Mesenchymal stem cell (in vitro differentiated cells and primary cell): Measurements from ENCODE around the gene AFF4.
A peak's percentile ranks its signal among the peaks of the same experiment; 100 is the strongest.

Experiments
- DNase-seq: peaks from one replicate; pipeline ENCODE4 v3.0.0-alpha.2; 2013
- H2AFZ ChIP-seq: one replicate; pipeline ENCODE4 v1.6.1; 2013; ENCODE audit warnings: low read depth, mild to moderate bottlenecking, control low read depth, inconsistent platforms, low read length, moderate library complexity
- H2AK5ac ChIP-seq: 2 replicates; pipeline ENCODE4 v1.6.1; 2013; ENCODE audit warnings: low read length, moderate library complexity, mild to moderate bottlenecking, inconsistent platforms; ENCODE audit not compliant: severe bottlenecking
- H2BK120ac ChIP-seq: one replicate; pipeline ENCODE4 v1.6.1; 2013; ENCODE audit warnings: low read depth, mild to moderate bottlenecking, inconsistent platforms, low read length, moderate library complexity
- H2BK12ac ChIP-seq, 2 experiments: one replicate each; pipeline ENCODE4 v1.6.1; 2013; ENCODE audit warnings: inconsistent platforms in 2 of 2, low read length in 2 of 2, mild to moderate bottlenecking in 2 of 2, moderate library complexity in 2 of 2, control low read depth in 1 of 2
- H2BK15ac ChIP-seq: one replicate; pipeline ENCODE4 v1.6.1; 2013; ENCODE audit warnings: mild to moderate bottlenecking, low read depth, inconsistent platforms; ENCODE audit not compliant: poor library complexity, severe bottlenecking
- H2BK5ac ChIP-seq: 2 replicates; pipeline ENCODE4 v1.6.1; 2013; ENCODE audit warnings: low read depth, mild to moderate bottlenecking, low read length, control low read depth, inconsistent platforms; ENCODE audit not compliant: poor library complexity, severe bottlenecking
- H3K14ac ChIP-seq, 2 experiments: one replicate each; pipeline ENCODE4 v1.6.1; 2013; ENCODE audit warnings: inconsistent platforms in 2 of 2, low read length in 2 of 2, control low read depth in 1 of 2, mild to moderate bottlenecking in 1 of 2, moderate library complexity in 1 of 2
- H3K18ac ChIP-seq, 2 experiments: one replicate each; pipeline ENCODE4 v1.6.1; 2013; ENCODE audit warnings: inconsistent platforms in 2 of 2, low read length in 2 of 2, control low read depth in 1 of 2, low read depth in 1 of 2, mild to moderate bottlenecking in 1 of 2
- H3K23ac ChIP-seq, 2 experiments: one replicate each; pipeline ENCODE4 v1.6.1; 2013; ENCODE audit warnings: inconsistent platforms in 2 of 2, low read length in 2 of 2, mild to moderate bottlenecking in 2 of 2, moderate library complexity in 2 of 2, control low read depth in 1 of 2
- H3K27ac ChIP-seq: 2 replicates; pipeline ENCODE4 v1.5.1; 2013; ENCODE audit warnings: mild to moderate bottlenecking, moderate library complexity, low read length, control low read depth, inconsistent platforms; ENCODE audit not compliant: poor library complexity, severe bottlenecking
- H3K27me3 ChIP-seq, 2 experiments: 2 replicates each; pipeline versions ENCODE4 v1.6.1 to v1.7.0; 2013; ENCODE audit warnings: low read length in 2 of 2, mild to moderate bottlenecking in 2 of 2, moderate library complexity in 2 of 2, control low read depth in 1 of 2, inconsistent platforms in 1 of 2; ENCODE audit not compliant: control insufficient read depth in 1 of 2, insufficient read depth in 1 of 2
- H3K36me3 ChIP-seq, 2 experiments: 2 replicates each; pipeline versions ENCODE4 v1.6.1 to v1.7.0; 2013; ENCODE audit warnings: low read length in 2 of 2, control low read depth in 1 of 2, inconsistent platforms in 1 of 2, low read depth in 1 of 2, mild to moderate bottlenecking in 1 of 2; ENCODE audit not compliant: insufficient read depth in 2 of 2, control insufficient read depth in 1 of 2
- H3K4ac ChIP-seq, 2 experiments: one replicate each; pipeline ENCODE4 v1.6.1; 2013; ENCODE audit warnings: inconsistent platforms in 2 of 2, low read length in 2 of 2, mild to moderate bottlenecking in 2 of 2, moderate library complexity in 2 of 2, control low read depth in 1 of 2, low read depth in 1 of 2
- H3K4me1 ChIP-seq: 2 replicates; pipeline ENCODE4 v1.6.1; 2013; ENCODE audit warnings: low read depth, low read length, control low read depth; ENCODE audit not compliant: control insufficient read depth, insufficient read depth
- H3K4me2 ChIP-seq: 2 replicates; pipeline ENCODE4 v1.6.1; 2013; ENCODE audit warnings: low read length, mild to moderate bottlenecking, inconsistent platforms; ENCODE audit not compliant: poor library complexity, severe bottlenecking
- H3K4me3 ChIP-seq, 2 experiments: 2 replicates each; pipeline versions ENCODE4 v1.5.1 to v1.7.0; 2013; ENCODE audit warnings: low read length in 2 of 2, mild to moderate bottlenecking in 2 of 2, control low read depth in 1 of 2, low read depth in 1 of 2; ENCODE audit not compliant: insufficient read depth in 1 of 2
- H3K79me1 ChIP-seq: replicated peaks from 2 replicates; pipeline ENCODE4 v1.6.1; 2013; ENCODE audit warnings: mild to moderate bottlenecking, control low read depth, low read length, inconsistent platforms; ENCODE audit not compliant: poor library complexity, severe bottlenecking
- H3K9ac ChIP-seq: 2 replicates; pipeline ENCODE4 v1.7.0; 2013; ENCODE audit warnings: mild to moderate bottlenecking, low read length, moderate library complexity
- H3K9me3 ChIP-seq: 2 replicates; pipeline ENCODE4 v1.7.0; 2013; ENCODE audit warnings: mild to moderate bottlenecking, low read length; ENCODE audit not compliant: control insufficient read depth
- H4K8ac ChIP-seq: one replicate; pipeline ENCODE4 v1.6.1; 2013; ENCODE audit warnings: inconsistent platforms, mild to moderate bottlenecking, low read length, moderate library complexity
- H4K91ac ChIP-seq: one replicate; pipeline ENCODE4 v1.6.1; 2013; ENCODE audit warnings: mild to moderate bottlenecking, low read length, inconsistent platforms
- WGBS: methylation state at CpG from one replicate; pipeline ENCODE4 v1.1.7; 2013; ENCODE audit warnings: mixed read lengths; 5-methylcytosine and 5-hydroxymethylcytosine counted together

AFF4 gene

DNA sequence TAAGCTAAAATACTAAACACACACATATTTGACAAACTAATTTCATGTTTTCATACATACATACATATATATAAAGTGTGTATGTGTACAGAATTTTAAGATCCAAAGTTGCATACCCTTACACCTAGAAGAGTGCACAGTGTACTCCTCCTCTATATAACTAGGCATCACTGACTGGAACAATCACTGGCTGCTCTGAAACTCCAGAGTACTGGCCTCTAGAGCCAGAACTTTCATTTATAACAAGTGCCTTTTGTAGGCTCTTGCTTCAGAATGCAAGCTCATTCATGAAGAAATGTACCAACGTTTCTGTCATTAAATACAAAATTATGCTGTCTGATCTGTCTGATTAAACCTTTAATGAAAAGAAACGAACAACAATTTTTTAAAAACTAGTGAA is 86.0 kb downstream of the AFF4 start:
- Histone ChIP-seq H4K8ac (no peak overlapping the region), H2AK5ac (no peak overlapping the region), H2BK15ac (no peak overlapping the region), H3K4me1 (peaks cover 9% of the 10 kb centered on the region), H3K27me3 (no peaks in the 10 kb centered on the region), H2BK5ac (no peak overlapping the region), H3K4me2 (no peak overlapping the region), H3K18ac (no peak overlapping the region), H3K4ac (no peak overlapping the region), H4K91ac (no peak overlapping the region), H3K4me3 (no peak overlapping the region), H2BK12ac (no peak overlapping the region), H3K14ac (no peak overlapping the region), H3K36me3 (peaks cover 25 to 98% of the 10 kb centered on the region in 2 experiments), H2BK120ac (no peak overlapping the region), H3K27ac (no peak overlapping the region), H2AFZ (no peak overlapping the region), H3K79me1 (peaks cover 16% of the 10 kb centered on the region), H3K9me3 (no peaks in the 10 kb centered on the region), H3K9ac (no peak overlapping the region), H3K23ac (no peak overlapping the region)
- 100% methylated on average over 1 of the region's 2 CpGs for WGBS
- DNase-seq: no peak

DNA sequence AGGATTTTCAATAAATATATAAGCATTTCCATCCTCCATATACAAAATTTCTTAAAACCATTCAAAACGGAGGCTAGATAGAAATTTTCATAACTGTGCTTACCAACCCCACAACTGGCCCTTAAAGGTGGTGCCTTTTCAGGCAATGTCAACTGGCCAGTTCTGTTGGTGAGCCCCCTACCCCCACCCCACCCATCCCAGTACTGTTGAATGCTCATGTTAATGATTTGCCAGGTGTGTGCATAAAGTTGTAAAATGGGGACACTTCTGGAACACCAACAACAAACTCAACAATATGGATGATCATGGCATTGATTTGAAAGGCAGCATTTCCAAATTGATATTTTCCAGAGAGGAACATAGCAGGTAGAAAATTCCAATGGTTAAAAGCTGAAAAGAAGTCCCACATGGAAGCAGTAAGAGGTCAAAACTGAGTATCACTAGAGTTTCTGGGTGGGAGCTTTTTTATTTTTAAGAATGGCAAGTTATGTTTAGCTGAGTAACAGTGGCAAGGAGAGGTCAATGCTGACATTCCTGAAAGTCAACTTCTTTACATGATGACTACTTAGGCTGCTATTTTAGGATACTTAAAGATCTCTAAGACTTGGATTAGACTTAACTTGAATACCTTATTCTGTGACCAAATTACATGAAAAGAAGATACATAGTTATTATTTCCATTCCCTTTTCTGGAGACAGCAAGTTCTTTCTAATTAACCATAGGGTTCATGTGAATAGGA is 87.2 kb downstream of the AFF4 start:
- WGBS: 100% methylated on average over 1 of the region's 1 CpG
- Histone ChIP-seq H3K9me3 (no peaks in the 10 kb centered on the region), H3K23ac (no peak overlapping the region)

DNA sequence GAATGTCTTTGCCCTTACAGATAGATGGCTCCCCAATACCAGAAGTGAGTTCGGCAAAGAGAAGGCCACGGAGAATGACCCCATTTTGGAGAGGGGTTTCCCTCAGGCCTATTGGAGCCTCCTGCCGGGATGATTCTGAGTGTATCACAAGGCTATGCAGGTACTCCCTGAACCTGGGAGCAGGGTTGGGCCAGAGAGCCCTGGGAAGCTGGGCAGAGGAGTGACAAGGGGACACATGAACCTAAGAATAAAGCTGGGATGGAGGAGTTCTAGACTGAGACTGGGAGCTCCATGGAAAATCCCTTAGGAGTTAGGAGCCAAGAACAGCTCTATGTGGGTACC is 89.5 kb downstream of the AFF4 start:
- no peak overlapping the region for H2BK120ac ChIP-seq

More for the DNA sequence above, 87.2 kb downstream of the AFF4 start:
- Histone ChIP-seq H4K91ac (no peak overlapping the region), H3K4me3 (no peak overlapping the region), H2BK120ac (no peak overlapping the region), H3K4ac (no peak overlapping the region), H3K9ac (no peak overlapping the region), H2BK12ac (no peak overlapping the region), H3K4me1 (peaks cover 9% of the 10 kb centered on the region), H3K27me3 (no peaks in the 10 kb centered on the region), H3K4me2 (no peak overlapping the region), H3K14ac (no peak overlapping the region), H2AK5ac (no peak overlapping the region), H2BK5ac (no peak overlapping the region), H2AFZ (no peak overlapping the region), H3K36me3 (peaks cover 23 to 91% of the 10 kb centered on the region in 2 experiments), H3K18ac (no peak overlapping the region), H2BK15ac (no peak overlapping the region), H4K8ac (no peak overlapping the region), H3K79me1 (peaks cover 16% of the 10 kb centered on the region), H3K27ac (no peak overlapping the region)
- peak; percentile 40 for DNase-seq

DNA sequence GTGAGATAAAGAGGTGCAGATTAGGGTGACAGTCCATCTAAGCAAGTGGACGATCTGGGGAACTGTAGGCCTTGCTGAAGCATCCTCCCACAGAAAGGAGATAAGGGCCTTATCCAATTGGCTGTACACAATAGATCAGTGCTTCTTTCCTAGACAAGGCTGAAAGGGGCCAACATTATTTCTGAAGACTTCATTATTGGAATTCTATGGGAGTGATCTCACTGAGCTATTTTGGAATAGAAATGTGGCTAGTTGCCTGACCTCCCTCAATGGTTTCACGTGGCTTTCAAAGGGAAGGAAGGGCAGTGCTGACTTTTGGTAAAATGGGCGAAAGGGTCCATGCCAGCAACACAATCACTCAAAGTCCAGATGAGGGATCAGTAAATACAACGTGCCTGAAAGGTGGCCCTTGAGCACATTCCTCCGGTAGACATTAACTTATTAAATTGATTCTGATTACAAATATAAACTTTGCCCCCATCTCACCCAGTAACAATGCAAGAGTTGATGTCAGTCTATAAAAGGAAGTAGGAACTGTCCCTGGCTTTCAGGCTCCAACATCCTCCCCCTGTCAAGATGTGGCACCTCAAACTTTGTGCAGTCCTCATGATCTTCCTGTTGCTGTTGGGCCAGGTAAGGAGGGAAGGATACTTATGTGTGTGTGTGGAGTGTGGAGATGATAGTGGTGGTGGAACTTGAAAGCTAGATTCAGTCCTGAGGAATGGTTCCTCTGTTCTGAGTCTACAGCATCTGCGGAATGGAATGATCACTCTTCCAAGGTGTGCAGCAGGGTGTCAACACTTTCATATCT is 90.1 kb downstream of the AFF4 start, which contains the start of gene LEAP2:
Gene LEAP2 (plus strand): TSS at position 550 of the 811 bp plus-strand sequence. CDS start 27 bp downstream, at position 577.
- Histone ChIP-seq H3K9me3 (no peaks in the 10 kb centered on the region), H2BK120ac (no peak within 1 kb of the TSS)
- no peak for DNase-seq

More for the DNA sequence above, 89.5 kb downstream of the AFF4 start:
- H2AFZ ChIP-seq: no peak overlapping the region
- no peak overlapping the region for H3K14ac ChIP-seq
- WGBS: 98% methylated on average over 3 of the region's 3 CpGs
- H3K9me3 ChIP-seq: no peaks in the 10 kb centered on the region
- peaks cover 11% of the 10 kb centered on the region for H3K79me1 ChIP-seq
- no peak overlapping the region for H3K18ac ChIP-seq
- H3K4me3 ChIP-seq: no peak overlapping the region
- no peak overlapping the region for H3K9ac ChIP-seq
- H3K36me3 ChIP-seq: peaks cover 22 to 86% of the 10 kb centered on the region in 2 experiments
- no peak overlapping the region for H3K4ac ChIP-seq
- H2AK5ac ChIP-seq: no peak overlapping the region
- no peak overlapping the region for H3K27ac ChIP-seq
- H4K8ac ChIP-seq: no peak overlapping the region
- no peak overlapping the region for H2BK12ac ChIP-seq
- H2BK15ac ChIP-seq: no peak overlapping the region
- H3K4me2 ChIP-seq: no peak overlapping the region
- H3K27me3 ChIP-seq: no peaks in the 10 kb centered on the region
- H3K23ac ChIP-seq: no peak overlapping the region
- DNase-seq: no peak
- H3K4me1 ChIP-seq: peaks cover 9% of the 10 kb centered on the region
- H2BK5ac ChIP-seq: no peak overlapping the region
- no peak overlapping the region for H4K91ac ChIP-seq

More for the DNA sequence above, 90.1 kb downstream of the AFF4 start, which contains the start of gene LEAP2:
- Histone ChIP-seq H3K79me1 (peaks cover 11% of the 10 kb centered on the region), H3K14ac (no peak within 1 kb of the TSS), H2BK15ac (no peak within 1 kb of the TSS), H3K4me2 (no peak within 1 kb of the TSS), H4K91ac (no peak within 1 kb of the TSS), H3K4ac (no peak within 1 kb of the TSS), H2AFZ (no peak within 1 kb of the TSS), H3K4me3 (no peak within 1 kb of the TSS), H3K9ac (no peak within 1 kb of the TSS), H3K4me1 (peaks cover 9% of the 10 kb centered on the region), H4K8ac (no peak within 1 kb of the TSS), H3K36me3 (peaks cover 22 to 86% of the 10 kb centered on the region in 2 experiments), H2BK5ac (no peak within 1 kb of the TSS), H3K18ac (no peak within 1 kb of the TSS), H2AK5ac (no peak within 1 kb of the TSS), H2BK12ac (no peak within 1 kb of the TSS), H3K27ac (no peak within 1 kb of the TSS), H3K23ac (no peak within 1 kb of the TSS), H3K27me3 (no peaks in the 10 kb centered on the region)
- 90% methylated on average over 6 of the region's 6 CpGs for WGBS
